Activated naive CD4-positive, alpha-beta T cell treated with Interleukin-2 at 50 U/mL for 16 hours (primary cell): ENCODE measurements around the gene BCAR1.
"Not testable (repeated sequence)": the region's sequence is repeated elsewhere in the genome, so short reads cannot be mapped to it uniquely, and the experiment has no call there.

Source experiments
- DNase-seq: peaks from one replicate; pipeline ENCODE4 v3.0.0-alpha.2; 2020

The BCAR1 gene

GRCh38 chr16:75271441-75272096 is 20.1 kb upstream of the BCAR1 start:
- DNase-seq, result no peak

GRCh38 chr16:75269358-75269757 is 17.9 kb upstream of the BCAR1 start:
- DNase-seq, result not testable (repeated sequence)

GRCh38 chr16:75267631-75268264 is 16.3 kb upstream of the BCAR1 start:
- no peak for DNase-seq

GRCh38 chr16:75266738-75267630 is 15.6 kb upstream of the BCAR1 start:
- no peak for DNase-seq

DNA sequence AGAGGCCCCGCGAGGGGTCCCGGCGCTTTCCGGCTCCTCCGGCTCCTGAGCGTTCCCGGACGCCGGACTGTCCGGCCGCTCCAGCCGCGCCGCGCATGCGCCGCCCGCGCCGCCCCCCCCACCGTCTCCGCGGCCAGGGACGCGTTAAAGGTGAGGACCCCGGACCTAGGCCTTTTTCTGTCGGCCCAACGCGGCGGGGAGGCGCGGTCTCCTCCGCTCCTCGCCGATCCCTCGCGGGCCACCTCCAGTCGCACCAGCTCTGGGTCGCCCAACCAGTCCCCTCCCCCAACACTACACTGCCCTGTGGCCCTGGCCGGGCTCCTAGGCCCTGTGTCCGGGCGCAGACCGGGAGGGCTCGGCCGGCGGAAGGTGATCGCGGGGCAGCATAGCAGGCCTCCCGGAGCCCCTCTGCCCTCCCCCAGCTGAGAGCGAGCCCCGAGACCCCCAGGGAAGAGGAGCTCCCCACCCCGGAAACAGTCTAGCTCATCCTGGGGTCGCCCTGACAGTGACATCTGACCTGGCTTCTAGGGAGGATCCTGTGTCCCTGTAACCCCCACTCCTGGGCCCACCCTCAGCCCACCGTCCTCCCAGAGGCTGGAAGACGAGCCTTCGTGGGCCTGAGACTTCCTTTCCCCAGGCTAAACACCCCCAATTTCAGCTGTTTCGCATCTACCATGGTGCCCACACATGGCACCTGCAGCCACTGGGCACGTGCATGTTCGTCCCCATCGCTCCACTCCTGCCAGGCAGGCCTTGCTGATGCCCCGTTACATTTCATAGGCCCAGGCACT is 14.7 kb upstream of the BCAR1 start:
- DNase-seq, result no peak

DNA sequence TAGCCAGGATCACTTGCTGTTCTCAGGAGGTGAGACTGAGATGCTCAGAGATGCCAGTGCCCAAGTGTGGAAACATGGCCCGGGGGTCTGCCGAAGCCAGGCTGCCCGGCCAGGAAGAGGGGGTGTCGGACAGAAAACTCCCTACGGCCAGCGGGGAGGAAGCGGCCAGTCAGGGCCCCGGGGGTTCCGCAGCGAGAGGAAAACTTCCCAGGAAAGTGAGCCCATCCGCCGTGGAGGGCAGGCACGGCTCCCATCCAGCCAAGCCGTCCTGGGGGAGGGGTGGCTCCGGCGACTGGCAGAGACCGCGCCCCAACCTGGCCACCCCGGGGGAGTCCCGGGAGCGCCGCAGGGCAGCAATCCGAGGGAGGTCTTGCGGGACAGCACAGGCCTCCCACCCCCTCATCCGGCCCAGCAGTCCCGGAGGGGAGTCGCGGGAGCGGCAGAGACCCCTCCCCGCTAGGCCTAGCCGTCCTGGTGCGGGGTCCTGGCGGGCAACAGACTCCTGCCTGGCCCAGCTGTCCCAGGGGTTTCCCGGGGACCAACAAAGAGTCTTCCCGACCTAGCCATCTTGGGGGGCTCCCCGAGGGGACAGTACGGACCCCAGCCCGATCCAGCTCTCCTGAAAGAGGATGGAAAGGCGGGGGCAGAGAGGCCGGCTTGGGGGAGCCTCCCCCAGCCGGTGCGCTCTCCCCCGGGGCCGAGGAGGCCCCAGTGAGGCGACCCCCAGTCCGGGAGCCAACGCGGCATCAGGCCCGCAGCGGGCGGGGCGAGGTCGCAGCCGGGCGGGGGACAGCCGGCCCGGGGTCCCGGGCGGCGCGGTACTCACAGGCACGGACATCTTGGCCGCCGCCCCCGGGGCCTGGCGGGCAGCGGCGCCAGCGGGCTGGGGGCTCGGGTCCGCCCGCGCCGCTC is 13.8 kb upstream of the BCAR1 start:
- no peak for DNase-seq

DNA sequence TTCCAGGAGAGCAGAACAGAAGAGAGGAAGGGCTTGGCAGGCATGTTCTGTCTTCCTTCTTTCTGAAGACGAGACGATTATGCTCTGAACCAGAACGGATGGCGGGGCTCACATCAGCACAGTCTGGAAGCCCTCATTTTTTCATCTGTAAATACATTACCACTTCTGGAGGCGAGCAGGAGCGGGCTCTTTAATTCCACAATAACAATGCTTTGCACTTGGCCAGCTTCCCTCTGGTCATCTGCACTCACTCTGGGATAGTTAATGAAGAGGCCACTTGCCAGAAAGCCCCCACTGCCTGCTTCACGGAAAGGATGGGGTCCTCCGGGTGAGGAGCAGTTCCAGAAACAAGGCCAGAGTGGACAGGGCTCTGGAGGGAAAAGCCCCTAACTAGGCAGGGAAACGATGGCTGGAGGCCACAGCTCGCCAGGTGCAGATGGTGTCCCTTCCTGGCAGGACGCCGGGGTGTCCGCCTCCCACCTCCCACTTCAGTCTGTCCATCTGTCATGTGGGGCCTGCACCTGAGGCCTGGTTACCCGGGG is 13.1 kb upstream of the BCAR1 start:
- no peak for DNase-seq

- no peak for DNase-seq
Measured at GRCh38 chr16:75263963-75264445, 12.6 kb upstream of the BCAR1 start.

DNA sequence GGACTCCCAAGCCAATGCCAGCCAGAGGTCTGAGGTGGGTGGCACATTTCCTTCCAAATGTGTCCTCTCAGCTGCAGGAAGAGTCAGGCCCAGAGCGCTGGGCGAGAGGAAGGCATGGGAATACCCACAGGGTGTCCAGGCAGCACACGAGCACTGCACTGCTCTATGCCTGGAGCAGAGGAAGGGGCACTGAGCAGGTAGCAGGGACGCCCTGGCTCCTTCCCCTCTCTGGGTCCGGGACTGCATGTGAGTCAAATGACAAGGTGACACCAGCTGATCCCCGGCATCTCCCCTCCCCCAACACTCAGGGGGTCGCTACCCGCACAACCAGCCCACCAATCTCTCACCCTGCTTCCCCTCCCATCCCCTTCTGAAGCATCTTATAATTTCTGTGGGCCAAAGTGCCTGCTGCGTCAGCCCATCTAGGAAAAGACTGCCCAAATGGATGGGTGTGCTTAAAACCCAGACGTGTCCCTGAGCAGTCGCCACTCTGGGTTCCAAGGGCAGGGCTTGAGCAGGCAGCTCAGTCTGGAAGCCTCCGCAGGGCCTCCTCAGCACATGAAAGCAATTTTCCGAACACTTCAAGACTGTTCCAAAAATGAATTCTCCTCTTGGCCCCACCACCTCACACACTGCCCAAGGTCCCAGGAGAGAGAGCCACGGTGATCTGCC is 12.0 kb upstream of the BCAR1 start:
- no peak for DNase-seq

GRCh38 chr16:75262800-75263127 is 11.3 kb upstream of the BCAR1 start:
- no peak for DNase-seq

DNA sequence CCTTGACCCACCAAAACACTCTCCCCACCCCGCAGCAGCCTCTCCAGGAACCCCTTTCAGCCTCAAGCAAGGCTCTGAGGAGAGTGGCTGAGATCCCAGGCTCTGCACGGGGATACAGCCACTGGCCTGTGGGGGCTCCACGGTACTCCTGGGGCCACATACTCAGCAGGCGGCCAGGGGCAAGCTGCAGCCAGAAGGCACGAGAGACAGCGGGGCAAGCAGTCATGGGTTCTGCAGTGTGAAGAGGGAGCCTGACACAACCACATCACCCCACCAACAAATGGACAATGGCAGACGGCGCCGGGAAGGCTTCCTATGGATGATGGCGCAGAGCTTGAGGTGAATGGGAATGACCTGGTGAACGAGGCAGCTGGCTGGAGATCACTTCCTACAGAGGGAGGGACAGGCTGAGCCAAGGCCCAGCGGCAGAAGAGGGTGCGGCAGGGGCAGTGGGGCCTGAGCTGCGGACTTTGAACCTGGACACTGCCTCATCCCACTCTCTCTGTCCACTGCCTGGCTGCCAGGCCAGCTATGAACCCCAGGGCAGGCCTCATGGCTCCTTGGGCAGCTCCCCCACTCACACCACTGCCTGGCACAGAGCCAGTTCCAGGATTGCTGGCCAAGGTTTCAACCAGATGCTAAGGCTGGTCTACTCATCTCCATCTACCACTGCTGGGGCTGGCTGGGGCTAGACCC is 10.8 kb upstream of the BCAR1 start:
- DNase-seq, result no peak

- DNase-seq, result no peak
Measured at GRCh38 chr16:75261590-75262078, 10.2 kb upstream of the BCAR1 start.

- no peak for DNase-seq
Measured at GRCh38 chr16:75260851-75261589, 9.6 kb upstream of the BCAR1 start.

GRCh38 chr16:75258807-75259141 is 7.3 kb upstream of the BCAR1 start:
- DNase-seq, result no peak

DNA sequence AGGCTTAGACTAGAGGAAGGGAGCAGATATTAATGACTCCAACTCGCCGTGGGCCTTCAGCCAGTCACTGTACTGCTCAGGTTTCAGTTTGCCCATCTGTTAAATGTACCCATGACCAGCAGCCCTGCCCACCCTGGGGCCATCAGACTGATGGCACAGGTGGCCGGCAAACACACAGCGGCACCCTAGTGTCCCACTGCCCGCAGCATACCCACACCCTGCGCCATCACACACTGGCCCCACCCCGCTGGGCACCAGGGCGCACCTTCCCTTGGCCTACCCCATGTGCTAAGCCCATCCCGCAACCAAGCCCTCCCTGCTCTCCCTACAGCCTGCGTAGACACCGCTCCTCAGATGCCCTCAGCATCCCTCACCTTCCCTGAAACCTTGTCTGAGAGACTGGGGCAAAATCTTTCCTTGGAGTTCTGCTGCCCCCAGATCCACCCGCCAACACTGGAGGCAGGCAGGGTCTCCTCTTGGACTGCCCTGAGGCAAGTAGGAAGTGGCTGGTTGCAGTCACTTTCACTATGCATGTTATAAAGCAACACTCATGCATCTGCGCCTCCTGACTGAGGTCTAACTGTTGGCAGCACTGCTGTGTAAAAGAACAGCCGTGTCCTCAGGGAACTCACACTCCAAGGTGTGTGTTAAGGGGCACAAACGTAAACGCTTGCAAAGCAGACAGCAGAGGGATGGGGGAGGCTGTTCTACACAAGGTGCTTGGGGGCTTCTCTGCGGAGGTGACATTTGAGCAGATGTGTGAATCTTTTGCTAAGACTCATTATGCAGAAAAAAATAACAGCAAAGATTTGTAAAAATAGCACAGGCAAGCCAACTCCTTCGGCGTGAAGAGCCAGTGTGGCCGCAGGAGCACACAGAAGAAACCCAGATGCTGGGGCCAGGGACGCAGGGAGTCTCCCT is 6.7 kb upstream of the BCAR1 start:
- no peak for DNase-seq

DNA sequence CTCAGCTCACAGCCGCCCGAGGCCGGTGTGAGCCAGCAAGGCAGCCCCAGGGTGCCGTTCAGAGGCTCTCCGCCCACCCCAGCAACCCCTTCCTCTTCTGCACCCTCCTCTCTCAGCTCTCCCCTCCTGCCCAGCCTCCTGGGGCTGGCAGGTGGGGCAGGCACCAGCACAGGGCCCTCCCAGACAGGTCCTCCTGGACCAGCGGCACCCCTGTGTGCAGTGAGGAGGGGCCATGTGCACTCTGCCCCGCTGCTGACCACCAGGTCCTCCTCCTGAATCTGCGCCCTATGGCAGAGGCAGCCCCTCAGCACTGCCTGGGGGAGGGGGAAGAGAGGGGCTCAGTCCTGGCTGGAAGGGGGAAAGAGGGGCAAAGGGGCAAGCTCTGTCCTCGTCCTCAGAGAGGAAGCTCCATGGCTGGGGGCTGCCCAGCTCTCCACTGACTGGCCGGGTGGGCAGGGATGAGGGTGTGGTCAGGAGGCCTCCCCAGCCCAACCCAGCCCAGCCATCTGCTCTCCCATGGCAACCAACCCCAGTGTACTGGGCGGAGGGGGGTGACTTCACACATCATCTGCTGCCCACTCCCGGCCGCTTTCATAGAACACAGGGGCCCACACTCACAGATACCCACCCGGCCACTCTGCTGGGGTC is 5.4 kb upstream of the BCAR1 start:
- no peak for DNase-seq

GRCh38 chr16:75256059-75256571 is 4.7 kb upstream of the BCAR1 start:
- no peak for DNase-seq

- no peak for DNase-seq
Measured at GRCh38 chr16:75254359-75254837, 3.0 kb upstream of the BCAR1 start.
